ENCODE data around the gene SIGLEC11. TPM values are rescaled to one million over a fixed set of nuclear protein-coding genes. Genes with fewer than 3 reads are reported as not detected.

Gene SIGLEC11
- total RNA-seq, 2 experiments from 2014 or later, result not detected

DNA sequence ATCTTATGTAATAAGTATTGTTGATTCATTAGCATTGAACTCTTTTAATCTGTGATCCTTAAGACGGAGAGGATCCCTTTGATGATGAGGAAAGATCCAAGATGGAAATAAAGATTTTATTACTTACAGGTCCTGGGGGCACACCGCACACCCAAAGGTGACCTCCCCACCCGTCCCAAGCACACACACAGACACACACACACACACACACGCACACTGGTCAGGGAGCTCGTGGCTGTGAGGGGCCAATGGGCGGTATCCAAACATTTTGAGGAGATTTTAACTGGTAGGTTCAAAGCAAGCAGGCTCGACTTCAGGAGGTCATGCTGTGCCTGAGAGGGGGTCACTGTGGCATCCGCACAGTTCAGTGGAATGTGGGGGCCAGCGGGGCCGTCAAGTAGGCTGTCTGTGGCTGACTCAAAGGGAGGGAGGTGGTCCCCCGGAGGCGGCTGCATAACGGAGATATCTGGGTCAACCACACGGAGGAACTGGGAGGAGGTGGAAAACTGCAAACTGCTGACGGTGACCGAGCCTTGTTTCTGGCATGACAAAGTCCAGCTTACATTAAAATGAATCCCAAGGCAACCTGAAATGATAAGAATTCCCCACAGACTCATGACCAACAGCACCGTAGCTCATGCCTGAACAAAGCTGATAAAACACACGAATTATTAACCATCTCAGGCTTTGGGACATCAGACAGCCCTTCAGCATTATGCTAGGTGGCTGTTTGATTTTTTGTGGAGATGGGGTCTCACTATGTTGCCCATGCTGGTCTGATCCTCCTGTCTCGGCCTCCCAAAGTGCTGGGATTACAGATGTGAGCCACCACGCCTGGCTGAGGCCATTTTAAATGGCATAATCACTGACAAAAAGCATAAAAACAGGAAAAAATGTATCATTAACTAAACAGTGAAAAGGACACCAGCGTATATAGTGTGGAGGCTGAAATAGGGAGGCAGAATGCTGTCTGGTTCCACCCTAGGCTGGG is 20.9 kb upstream of the SIGLEC11 start:
- H3K36me3 ChIP-seq (ENCODE audit: insufficient read depth, low read length), result no peaks in the 10 kb centered on the region
- no peaks in the 10 kb centered on the region for H3K4me1 ChIP-seq (ENCODE audit: insufficient read depth, low read length, poor library complexity, severe bottlenecking)
- no peak overlapping the region for H3K4me3 ChIP-seq (ENCODE audit: low read depth, low read length, poor library complexity, severe bottlenecking)
- no TSS peak for BruUV-seq (replicated peaks)
- TF ChIP-seq, protein P1, sequence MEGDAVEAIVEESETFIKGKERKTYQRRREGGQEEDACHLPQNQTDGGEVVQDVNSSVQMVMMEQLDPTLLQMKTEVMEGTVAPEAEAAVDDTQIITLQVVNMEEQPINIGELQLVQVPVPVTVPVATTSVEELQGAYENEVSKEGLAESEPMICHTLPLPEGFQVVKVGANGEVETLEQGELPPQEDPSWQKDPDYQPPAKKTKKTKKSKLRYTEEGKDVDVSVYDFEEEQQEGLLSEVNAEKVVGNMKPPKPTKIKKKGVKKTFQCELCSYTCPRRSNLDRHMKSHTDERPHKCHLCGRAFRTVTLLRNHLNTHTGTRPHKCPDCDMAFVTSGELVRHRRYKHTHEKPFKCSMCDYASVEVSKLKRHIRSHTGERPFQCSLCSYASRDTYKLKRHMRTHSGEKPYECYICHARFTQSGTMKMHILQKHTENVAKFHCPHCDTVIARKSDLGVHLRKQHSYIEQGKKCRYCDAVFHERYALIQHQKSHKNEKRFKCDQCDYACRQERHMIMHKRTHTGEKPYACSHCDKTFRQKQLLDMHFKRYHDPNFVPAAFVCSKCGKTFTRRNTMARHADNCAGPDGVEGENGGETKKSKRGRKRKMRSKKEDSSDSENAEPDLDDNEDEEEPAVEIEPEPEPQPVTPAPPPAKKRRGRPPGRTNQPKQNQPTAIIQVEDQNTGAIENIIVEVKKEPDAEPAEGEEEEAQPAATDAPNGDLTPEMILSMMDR (conservative IDR thresholded peaks at IDR 0.05; ENCODE audit: low read length), result no peak
- no peak for TF ChIP-seq EZH2phosphoT487 (IDR thresholded peaks at IDR 0.05; ENCODE audit: borderline replicate concordance, low read depth, low read length)
- no peak overlapping the region for H3K4me2 ChIP-seq (ENCODE audit: low read length)
- H4K20me1 ChIP-seq (ENCODE audit: insufficient read depth, low read length), result no peaks in the 10 kb centered on the region
- H3K9me2 ChIP-seq (ENCODE audit: insufficient read depth, low read length), result no peaks in the 10 kb centered on the region
- no peak overlapping the region for H2AFZ ChIP-seq (ENCODE audit: low read length)
- ChIA-PET CTCF (ENCODE audit: unreplicated experiment) (no interaction called here), POLR2A (no interaction called here)
- no peak for DNase-seq (ENCODE audit: low spot score)
- no peaks in the 10 kb centered on the region for H3K79me2 ChIP-seq (ENCODE audit: insufficient read depth, low read depth, low read length)
- no peak overlapping the region for H3K27ac ChIP-seq (ENCODE audit: low read depth, low read length, poor library complexity, severe bottlenecking)
- no peaks in the 10 kb centered on the region for H3K9me3 ChIP-seq (ENCODE audit: low read length)
- intact Hi-C loops (cut with micrococcal nuclease; ENCODE audit: unreplicated experiment), result loop anchor here (1.0 kb wide), 1 partner anchor 51 kb away; no protein-coding TSS in a partner anchor

DNA sequence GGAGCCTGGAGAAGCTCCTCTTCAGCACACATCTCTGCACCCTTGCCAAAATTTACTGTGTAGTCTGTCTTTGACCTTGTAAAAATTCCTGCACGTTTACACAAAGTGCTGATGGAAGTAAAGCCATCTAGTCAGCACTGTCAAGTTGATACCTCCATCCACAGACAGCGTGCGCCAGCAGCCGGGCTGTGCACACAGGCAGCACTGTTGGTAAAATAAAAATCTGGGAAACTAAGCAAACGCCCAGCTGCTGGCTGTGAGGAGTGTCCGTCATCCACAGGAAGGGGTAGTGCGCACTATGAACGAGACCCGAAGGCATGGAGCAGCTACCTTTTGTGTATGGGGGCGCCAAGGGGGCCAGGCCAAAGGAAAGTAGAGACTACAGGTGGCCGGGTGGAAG is 17.4 kb upstream of the SIGLEC11 start:
- Histone ChIP-seq H4K20me1 (ENCODE audit: insufficient read depth, low read length) (no peaks in the 10 kb centered on the region), H3K9me3 (ENCODE audit: low read length) (no peaks in the 10 kb centered on the region), H2AFZ (ENCODE audit: low read length) (no peak overlapping the region), H3K4me1 (ENCODE audit: insufficient read depth, low read length, poor library complexity, severe bottlenecking) (no peaks in the 10 kb centered on the region), H3K9me2 (ENCODE audit: insufficient read depth, low read length) (no peaks in the 10 kb centered on the region), H3K27ac (ENCODE audit: low read depth, low read length, poor library complexity, severe bottlenecking) (no peak overlapping the region), H3K79me2 (ENCODE audit: insufficient read depth, low read depth, low read length) (no peaks in the 10 kb centered on the region), H3K4me2 (ENCODE audit: low read length) (no peak overlapping the region), H3K36me3 (ENCODE audit: insufficient read depth, low read length) (no peaks in the 10 kb centered on the region), H3K4me3 (ENCODE audit: low read depth, low read length, poor library complexity, severe bottlenecking) (no peak overlapping the region)
- no TSS peak for BruUV-seq (replicated peaks)
- no peak for DNase-seq (ENCODE audit: low spot score)
- POLR2A ChIA-PET, result no interaction called here
- TF ChIP-seq EZH2phosphoT487 (IDR thresholded peaks at IDR 0.05; ENCODE audit: borderline replicate concordance, low read depth, low read length), result no peak
- TF ChIP-seq, protein P1 (conservative IDR thresholded peaks at IDR 0.05; ENCODE audit: low read length), result no peak
- CTCF ChIA-PET (ENCODE audit: unreplicated experiment), result interaction anchor here (0.6 kb wide), 2 partner anchors 27 to 165 kb away, joined by 4 to 5 read pairs; partner anchors contain the start of gene FUZ
- intact Hi-C loops (cut with micrococcal nuclease; ENCODE audit: unreplicated experiment), result no loop called here

DNA sequence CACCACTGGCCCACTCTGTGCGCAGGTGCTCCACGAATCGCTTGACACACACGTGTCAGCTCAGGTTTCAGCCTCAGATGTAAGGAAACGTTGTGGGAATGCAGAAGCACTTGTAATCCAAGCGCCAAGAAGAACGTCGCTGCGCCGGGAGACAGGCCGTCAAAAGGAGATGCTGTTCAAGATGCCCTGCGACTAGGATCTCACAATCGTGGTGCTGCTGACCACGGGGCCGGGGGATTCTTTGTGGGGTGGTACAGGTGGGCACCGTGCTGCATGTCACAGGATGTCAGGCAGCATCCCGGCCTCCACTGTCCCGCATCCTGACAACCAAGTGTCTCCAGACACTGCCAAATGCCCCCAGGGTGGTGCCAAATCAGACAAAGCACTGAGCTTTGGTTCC is 16.9 kb upstream of the SIGLEC11 start:
- H4K20me1 ChIP-seq (ENCODE audit: insufficient read depth, low read length), result no peaks in the 10 kb centered on the region
- no peak overlapping the region for H3K4me2 ChIP-seq (ENCODE audit: low read length)
- intact Hi-C loops (cut with micrococcal nuclease; ENCODE audit: unreplicated experiment), result no loop called here
- H2AFZ ChIP-seq (ENCODE audit: low read length), result no peak overlapping the region
- ChIA-PET POLR2A (no interaction called here), CTCF (ENCODE audit: unreplicated experiment) (no interaction called here)
- TF ChIP-seq, protein P1 (conservative IDR thresholded peaks at IDR 0.05; ENCODE audit: low read length), result no peak
- no peak for TF ChIP-seq EZH2phosphoT487 (IDR thresholded peaks at IDR 0.05; ENCODE audit: borderline replicate concordance, low read depth, low read length)
- no peak overlapping the region for H3K27ac ChIP-seq (ENCODE audit: low read depth, low read length, poor library complexity, severe bottlenecking)
- no peak overlapping the region for H3K4me3 ChIP-seq (ENCODE audit: low read depth, low read length, poor library complexity, severe bottlenecking)
- no peak for DNase-seq (ENCODE audit: low spot score)
- no TSS peak for BruUV-seq (replicated peaks)
- no peaks in the 10 kb centered on the region for H3K9me2 ChIP-seq (ENCODE audit: insufficient read depth, low read length)
- H3K9me3 ChIP-seq (ENCODE audit: low read length), result no peaks in the 10 kb centered on the region
- no peaks in the 10 kb centered on the region for H3K79me2 ChIP-seq (ENCODE audit: insufficient read depth, low read depth, low read length)
- no peaks in the 10 kb centered on the region for H3K36me3 ChIP-seq (ENCODE audit: insufficient read depth, low read length)
- no peaks in the 10 kb centered on the region for H3K4me1 ChIP-seq (ENCODE audit: insufficient read depth, low read length, poor library complexity, severe bottlenecking)

Data from OCI-LY7 (cell line).